ENCODE data around the gene LIN7B.
"Not testable (repeated sequence)": the region's sequence is repeated elsewhere in the genome, so short reads cannot be mapped to it uniquely, and the experiment has no call there.

The LIN7B gene

DNA sequence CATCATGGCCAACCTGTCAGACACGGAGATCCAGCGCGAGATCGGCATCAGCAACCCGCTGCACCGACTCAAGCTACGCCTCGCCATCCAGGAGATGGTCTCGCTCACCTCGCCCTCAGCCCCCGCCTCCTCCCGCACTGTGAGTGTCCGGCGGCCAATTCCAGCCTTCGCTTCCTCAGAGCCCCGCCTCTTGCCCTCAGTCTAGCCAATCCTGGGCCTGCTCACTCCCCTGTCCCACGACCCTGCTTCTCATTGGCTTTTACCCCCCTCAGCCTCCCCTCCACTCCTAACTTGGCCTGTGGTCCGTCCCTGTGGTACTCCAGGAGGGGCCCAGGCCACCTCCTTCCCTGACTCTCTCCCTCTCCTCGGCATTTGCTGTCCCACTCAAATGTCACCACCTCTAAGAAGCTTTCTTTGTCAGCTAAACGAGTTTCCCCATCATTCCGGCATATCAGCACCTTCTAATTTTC lies 28.7 kb downstream of the LIN7B start:
- DNase-seq (ENCODE audit: low spot score): peak; percentile 61

DNA sequence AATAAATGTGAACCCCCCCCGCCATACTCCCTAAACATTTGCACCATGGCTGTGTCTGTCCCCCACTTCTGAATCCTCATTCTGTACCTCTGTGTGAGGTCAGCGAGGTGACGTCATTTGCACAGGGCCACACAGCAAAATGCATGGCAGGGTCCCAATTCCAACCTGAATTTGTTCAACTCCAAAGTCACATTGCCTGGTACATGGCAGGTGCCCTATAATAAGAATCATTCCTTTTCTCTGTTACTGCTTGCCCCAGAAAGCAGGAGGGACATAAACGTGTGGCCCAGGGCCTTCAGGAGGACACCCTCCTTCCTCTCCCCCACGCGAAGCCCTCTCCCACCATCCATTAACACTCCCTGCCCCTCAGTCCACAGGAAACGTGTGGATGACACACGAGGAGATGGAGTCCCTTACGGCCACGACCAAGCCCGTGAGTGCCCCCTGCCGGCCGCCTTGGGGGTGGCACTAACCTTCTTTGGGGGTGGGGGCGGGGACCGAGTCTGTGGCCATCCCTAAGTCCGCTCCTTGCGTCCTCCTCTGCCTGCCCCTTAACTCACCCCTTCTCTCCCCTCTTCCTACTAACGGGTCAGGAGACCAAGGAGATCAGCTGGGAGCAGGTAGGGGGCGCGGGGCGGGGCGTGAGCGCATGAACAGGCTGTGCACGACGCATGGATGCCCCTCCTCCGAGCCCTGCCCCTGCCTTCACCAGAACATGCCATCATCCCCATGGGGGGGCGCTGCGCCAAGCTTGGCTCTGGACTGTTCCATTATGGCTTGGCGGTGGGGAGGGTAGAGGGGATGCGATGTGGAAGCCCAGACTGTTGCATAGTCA lies 31.6 kb downstream of the LIN7B start:
- peak; percentile 83 for DNase-seq (ENCODE audit: low spot score)

DNA sequence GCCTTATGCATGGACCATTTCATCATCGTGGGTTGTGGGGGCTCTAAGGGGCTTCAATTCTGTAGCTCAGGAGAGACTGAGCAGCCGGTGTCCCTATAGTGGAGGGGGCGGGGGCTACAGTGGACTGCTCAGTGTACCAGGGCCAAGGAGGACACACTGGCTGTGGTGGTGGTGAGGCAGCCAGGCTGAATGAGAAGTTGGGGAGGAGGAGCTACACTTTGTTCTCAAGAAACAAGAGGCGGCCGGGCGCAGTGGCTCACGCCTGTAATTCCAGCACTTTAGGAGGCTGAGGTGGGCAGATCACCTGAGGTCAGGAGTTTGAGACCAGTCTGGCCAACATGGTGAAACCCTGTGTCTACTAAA lies 32.2 kb downstream of the LIN7B start:
- not testable (repeated sequence) for DNase-seq (ENCODE audit: low spot score)

DNA sequence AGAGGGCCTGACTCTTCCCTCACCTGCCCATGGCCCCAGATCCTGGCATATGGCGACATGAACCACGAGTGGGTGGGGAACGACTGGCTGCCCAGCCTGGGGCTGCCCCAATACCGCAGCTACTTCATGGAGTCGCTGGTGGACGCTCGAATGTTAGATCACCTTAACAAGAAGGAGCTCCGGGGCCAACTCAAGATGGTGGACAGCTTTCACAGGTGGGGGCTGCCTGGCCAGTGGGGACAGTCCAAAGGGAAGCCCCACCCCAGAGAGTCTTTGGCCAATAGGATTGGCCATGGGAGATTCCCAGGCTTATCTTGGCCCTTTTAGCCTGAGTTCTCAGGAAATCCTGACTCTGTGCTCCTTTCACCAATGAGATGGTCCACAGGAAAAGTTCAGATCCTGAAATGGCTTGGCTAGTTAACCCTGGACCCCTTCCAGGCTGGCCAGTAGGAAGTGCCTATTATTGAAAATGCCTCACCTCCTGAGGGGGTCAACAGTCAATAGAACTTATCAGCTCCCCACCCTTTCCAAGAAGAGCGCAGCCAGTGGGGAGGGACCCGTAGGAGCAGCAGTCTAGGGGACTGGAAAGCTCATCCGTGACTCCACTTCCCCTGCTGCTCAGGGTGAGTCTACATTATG lies 34.0 kb downstream of the LIN7B start:
- DNase-seq (ENCODE audit: low spot score): no peak

DNA sequence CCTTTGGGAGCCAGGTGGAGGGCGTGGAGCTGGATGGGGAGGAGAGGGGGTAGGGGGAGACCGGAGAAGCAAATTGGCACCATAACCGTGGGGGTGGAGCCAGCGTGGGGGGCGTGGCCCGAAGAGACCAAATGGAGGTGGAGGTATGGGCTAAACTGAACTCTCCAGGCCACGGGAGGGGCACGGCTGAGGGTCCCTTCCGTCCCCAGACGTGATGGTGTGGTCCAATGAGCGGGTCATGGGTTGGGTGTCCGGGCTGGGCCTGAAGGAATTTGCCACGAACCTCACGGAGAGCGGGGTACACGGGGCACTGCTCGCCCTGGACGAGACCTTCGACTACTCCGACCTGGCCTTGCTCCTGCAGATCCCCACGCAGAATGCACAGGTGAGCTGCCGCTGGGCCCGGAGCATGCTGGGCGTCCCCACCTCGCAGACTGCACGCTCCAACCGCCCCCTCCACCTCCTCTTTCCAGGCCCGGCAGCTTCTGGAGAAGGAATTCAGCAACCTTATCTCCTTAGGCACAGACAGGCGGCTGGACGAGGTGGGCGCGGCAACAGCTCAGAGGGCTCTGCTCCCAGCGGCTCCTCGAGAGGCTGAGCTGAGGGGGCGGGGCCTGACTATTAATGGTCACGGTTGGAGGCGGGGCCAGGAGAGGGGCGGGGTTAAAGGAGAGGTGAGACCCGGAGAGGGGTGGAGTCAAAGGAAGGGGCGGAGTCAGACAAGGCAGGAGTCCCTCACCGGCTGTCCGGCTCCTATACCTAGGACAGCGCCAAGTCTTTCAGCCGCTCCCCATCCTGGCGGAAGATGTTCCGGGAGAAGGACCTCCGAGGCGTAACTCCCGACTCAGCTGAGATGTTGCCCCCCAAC lies 34.8 kb downstream of the LIN7B start:
- DNase-seq (ENCODE audit: low spot score): peak; percentile 93

DNA sequence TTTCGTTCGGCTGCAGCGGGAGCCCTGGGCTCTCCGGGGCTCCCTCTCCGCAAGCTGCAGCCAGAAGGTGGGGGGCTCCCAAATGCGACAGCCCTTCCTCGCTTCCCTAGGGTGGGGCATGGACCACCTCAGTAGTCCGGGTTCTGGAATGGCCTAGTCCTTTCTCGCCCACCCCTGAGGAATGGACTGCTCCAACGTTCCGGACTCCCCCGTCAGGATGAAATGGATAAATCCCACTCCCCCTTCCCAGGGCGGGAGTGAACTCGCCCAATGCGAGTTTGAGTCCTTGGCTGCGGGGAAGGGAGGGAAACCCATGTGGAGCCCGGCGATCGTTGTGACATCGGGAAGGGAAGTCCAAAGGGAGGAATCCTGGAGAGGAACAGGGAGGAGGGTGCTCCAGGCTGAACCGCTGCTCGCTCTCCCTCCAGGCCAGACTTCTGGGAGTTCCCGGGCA lies 35.5 kb downstream of the LIN7B start:
- DNase-seq (ENCODE audit: low spot score): peak; percentile 71

DNA sequence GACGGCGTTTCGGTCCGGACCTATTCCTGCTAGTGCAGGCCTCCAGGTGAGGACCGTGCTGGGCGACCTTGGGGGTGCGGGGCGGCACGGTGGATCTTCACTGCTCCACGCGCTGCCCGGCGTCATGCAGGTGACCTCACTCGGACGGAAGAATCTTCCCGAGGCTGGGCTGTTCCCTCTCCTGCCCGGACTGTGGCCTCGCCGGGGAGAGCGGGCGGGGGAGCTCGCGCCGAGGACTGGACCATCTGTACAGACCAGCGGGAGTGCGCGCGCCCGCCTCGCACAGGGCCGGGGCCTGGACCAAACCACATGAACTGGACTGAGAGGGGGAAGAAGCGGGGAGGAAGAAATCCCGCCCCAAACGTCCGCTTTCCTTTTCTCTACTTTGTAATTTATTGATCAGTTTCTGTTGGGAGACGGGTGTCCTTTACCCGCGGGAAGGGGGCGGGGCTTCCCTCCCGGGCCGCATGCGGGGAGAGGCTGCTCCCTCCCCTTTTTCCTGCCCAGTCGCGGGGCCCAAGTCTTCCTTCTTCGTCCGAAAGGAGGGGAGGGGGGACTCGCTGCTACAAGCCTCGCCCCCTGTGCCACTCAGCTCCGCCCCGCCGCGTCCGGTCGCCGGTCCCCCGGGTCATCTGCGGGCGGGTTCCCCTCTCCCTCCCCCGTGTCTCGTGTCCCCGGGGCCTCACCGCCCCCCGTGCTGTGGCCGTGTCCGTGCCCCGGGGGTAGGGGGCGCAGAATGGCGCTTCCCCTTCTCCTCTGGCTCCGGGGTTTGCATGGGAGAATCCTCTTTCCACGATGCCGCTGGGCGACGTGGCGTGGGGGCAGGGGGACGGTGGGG lies 36.2 kb downstream of the LIN7B start:
- DNase-seq (ENCODE audit: low spot score): peak; percentile 87

DNA sequence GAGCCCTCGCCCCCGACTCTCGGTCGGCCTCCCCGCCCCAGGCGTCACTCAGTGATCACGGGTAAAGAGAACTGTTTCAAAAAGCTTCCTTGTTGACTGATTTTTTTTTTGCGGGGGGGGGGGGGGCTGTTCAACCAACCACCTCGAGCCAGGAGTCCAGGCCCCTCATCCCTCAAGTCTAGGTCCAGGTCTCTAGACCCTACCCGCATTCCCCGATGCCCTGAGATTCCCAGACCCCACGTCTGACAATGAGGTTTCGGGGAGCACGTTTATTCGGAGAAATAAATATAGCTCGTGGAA lies 36.7 kb downstream of the LIN7B start:
- no peak for DNase-seq (ENCODE audit: low spot score)

DNA sequence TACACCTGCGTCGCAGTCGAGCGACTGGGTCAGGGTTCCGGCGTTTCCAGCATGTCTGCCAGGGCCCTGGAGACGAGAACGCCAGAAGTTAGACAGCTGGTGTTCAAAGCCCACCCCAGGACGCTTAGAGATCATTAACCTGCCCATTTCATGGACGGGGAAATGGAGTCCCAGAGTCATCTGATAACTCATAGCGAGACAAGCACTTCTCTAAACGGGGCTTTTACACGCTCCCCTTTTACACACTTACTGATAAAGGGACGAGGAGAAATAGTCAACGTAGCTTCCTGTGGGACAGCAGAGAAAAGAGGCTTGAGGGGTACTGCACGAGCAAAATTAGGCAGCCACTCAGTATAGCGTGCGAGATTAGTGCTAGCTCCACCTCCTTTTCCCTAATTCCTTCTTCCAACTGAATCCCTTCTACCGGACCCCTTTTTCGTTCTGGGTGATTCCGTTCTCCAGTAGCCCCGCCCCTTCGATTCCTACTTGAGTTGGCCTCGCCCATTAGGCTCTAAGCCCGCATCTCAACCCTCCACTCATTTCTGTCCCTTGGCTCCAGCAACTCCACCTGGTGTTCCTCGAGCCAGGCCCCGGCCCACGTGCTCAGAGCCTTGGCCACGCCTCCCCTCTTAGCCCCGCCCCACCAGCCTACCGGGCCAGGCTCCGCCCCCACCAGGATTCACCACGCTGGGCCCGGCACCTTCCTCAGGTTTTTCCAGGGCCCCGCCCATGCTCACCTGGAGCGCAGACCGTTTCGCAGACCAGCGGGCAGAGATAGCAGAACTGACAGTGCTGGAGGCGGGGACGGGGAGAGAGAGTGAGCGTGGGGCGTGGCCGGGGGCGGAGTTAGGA lies 37.3 kb downstream of the LIN7B start:
- DNase-seq (ENCODE audit: low spot score): peak; percentile 91

DNA sequence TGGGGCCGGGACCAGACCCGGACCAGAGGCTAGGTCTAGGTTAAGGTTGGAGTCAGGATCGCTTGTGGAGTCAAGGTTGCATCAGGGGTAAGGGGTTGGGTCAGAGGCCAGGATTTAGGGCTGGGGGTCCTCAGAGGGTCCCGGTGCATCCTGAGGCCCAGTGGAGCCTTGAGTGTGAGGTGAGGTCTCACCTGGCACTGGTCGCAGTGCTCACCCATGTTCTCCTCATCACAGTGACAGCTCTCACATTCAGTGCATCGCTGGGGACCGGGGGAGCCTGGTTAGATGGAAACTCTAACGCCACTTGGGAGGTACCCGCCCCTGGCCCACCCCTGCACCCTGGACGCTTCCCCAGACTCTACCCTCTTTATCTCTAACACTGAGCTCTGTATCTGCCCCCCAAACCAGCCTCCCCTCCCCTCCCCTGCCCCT lies 38.0 kb downstream of the LIN7B start:
- DNase-seq (ENCODE audit: low spot score): no peak

DNA sequence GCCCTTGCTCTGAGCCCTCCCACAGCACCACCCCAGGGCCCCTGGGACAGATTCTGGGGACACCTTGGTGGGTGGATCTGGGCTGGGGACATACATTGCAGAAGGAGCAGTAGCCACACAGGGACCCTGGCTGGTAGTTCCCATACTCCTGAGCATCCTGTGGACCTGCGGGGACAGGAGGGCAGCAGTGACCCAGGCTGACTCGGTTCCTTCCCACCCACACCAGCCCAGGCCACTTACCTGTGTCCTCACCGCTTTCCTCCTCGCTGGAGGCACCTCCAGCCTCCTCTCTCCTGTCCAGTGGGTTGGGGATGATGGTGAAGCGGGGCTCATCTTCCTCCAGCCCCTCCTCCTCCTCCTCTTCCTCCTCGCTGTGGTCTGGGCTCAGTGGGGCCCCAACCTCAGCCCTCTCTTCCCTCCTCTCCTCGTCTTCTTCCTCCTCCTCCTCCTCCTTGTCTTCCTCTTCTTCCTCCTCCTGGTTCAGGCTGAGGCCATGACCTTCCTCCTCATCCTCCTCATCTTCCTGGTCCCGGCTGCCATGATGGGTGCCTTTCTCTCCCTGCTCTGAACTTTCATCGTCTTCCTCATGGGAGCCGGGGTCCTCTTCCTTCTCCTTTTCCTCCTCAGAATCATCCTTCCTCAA lies 39.1 kb downstream of the LIN7B start:
- no peak for DNase-seq (ENCODE audit: low spot score)

DNA sequence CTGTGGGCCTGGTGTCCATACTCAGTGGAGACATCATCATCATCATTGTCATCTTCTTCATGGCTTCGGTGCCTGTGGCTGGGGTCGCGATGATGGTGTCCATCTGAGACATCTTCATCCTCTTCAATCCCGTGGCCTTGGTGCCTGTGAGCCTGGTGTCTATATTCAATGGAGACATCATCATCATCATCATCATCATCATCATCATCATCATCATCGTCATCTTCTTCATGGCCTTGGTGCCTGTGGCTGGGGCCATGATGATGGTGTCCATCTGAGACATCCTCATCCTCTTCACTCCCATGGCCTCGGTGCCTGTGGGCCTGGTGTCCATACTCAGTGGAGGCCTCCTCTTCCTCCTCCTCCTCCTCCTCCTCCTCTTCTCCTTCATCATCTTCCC lies 40.1 kb downstream of the LIN7B start:
- no peak for DNase-seq (ENCODE audit: low spot score)

DNA sequence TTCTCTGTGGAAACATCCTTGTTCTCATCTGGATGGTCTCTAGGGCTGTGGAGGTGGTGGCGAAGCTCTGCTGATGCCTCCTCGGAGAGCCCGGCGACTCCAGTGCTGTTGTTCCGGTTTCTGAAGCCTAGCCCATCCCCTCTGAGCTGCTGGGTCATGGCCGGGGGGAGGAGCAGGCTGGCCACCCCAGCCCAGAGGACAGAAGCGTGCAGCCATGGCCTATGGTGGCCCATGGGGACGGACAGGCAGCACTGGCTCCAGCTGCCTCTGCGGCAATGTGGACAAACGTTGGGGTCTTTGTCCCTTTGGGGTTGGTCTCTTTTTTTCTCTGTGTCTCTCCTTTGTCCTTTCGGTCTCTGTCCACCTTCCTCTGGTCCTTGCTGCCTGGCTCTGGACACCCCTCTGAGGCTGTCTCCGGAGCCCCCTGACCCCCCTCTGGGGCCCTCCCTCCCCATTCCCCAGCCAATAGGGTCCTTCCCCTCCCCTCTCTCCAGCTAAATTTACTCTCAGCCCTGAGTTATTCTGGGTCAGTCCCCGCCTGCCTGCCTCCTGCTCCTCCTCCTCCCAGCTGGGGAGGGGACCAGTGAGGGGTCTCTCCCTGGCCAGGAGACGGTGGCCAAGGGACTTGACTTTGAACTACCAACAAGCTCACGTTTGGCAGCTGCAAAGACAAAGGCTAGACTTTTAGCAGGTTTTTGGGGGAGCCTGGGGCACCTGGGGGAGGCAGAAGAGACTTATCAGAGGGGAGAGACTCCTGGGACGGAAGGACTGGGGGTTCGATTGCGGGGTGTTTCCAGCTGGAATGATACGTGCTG lies 41.0 kb downstream of the LIN7B start, which contains the start of gene HRC:
TSS of gene HRC (minus strand) at position 392 of the 815 bp plus-strand sequence. CDS start at position 233, 159 bp downstream.
- no peak for DNase-seq (ENCODE audit: low spot score)

DNA sequence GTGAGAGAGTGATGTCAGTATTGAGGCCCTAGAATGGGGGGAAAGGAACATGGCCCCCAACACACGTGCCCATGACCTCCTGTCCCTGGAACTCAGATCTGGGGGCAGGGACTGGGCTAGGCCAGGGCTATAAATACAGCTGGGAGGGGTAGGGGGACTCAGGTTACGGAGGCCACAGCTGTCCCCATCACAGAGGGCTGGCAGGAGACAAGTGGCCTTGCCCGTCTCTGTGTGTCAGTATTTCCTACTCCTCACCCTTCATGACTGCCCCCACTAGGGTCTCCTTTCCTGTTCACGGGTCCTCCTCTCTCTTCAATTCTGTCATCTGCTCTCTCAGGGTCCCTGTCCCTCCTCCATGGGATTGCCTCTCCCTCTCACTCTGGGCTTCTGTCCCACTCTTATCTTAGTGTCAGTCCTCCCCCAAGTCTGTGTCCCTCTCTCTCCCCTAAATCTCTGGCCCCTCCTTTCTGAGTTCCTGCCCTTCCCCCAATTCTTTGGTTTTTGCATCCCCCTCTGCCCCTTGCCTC lies 41.7 kb downstream of the LIN7B start:
- DNase-seq (ENCODE audit: low spot score): no peak

DNA sequence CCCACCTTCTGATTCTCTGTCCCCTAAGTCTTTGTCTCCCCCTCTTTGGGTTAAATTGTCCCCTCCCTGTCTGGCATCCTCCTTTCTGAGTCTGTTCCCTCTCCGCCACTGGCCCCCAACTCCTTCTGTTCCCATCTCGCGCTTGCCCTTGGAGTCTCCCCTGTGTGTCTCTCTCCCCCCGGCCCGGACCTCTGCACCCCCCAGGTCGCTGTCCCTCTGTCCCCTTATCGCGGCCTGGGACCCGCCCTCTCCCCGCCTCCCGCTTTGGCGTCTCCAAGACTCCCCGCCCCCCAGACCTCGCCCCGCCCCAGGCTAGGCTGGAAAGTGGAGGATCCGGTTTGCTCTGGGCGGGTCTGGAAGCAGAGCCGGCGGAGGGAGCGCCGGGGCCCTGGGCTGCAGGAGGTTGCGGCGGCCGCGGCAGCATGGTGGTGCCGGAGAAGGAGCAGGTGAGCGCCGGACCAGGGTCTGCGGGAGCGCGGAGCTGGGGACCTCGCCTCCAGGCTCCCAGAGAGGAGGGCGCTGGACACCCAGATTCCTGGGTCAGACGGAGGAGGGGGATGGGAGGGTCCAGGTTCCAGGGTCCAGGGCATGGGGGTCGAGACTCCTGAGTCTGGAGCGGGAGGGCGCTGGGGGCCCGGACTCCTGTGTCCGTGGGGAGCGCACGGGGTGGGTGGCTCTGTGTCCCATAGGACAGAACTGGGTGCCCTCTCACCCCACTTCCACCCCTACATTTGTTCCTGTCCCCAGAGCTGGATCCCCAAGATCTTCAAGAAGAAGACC lies 43.5 kb downstream of the LIN7B start, which contains the start of gene TRPM4:
TSS of gene TRPM4 (plus strand) at position 348 of the 780 bp plus-strand sequence. CDS start at position 423, 75 bp downstream.
- peak; percentile 92 for DNase-seq (ENCODE audit: low spot score)

DNA sequence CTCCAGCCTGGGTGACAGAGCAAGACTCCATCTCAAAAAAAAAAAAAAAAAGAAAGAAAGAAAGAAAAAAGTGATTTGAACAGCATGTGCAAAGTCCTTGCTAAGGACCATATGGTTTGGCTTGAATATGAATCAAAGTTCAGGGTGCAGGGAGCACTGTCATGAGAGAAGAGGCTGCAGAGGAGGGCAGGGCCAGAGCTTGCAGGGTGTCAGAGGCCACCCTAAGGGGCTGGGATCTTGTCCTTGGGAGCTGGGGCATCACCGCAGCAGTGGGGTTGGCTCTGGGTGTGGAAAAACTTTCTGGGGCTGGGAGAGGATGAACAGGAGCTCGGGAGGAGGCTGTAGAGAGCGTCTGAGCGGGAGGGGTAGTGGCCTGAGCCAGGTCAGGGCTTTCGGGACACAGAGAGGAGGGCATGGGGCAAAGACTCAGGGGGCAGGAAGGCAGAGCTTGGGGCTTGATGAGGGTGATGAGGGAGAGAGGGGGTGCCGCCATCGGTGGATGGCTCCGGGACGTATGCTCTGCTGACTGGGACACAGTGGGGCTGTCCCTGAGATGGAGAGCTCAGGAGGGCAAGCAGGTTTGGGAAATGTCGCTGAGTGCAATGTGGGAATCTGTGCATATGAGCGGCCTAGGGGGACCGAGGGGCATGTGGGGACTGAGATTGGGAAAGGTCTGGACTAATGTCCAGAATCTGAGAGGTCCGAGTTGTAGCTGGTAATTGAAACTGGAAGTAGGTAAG lies 46.5 kb downstream of the LIN7B start:
- peak; percentile 18 for DNase-seq (ENCODE audit: low spot score)

DNA sequence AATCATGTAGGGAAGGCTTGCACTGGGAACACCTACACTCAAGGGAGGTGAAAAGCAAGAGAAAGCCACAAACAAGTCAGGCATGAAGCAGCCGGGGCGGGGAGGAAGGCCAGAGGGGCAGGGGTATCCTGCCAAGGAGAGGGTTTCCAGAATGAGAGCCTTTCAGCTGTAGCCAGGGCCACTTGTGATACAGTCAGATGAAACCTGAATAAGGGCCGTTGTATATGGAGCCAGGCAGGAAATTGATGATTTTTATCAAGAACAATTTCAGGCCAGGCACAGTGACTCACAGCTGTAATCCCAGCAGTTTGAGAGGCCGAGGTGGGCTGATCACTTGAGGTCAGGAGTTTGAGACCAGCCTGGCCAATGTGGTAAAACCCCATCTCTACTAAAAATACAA lies 47.8 kb downstream of the LIN7B start:
- no peak for DNase-seq (ENCODE audit: low spot score)
